Measurements from ENCODE around the gene WDR17.
A peak's percentile ranks its signal among the peaks of the same experiment; 100 is the strongest.
"Not testable (repeated sequence)": the region's sequence is repeated elsewhere in the genome, so short reads cannot be mapped to it uniquely, and the experiment has no call there.

WDR17 gene

GRCh38 chr4:176193126-176193525 lies 127.5 kb downstream of the WDR17 start:
- DNase-seq (ENCODE audit: low spot score): no peak

GRCh38 chr4:176193938-176194337 lies 128.3 kb downstream of the WDR17 start:
- no peak for DNase-seq (ENCODE audit: low spot score)

GRCh38 chr4:176195184-176195978 lies 129.7 kb downstream of the WDR17 start, which contains the start of gene SPATA4:
Gene SPATA4 (minus strand): TSS chr4:176195585. CDS start chr4:176195562, 23 bp downstream.
- peak; percentile 89 for DNase-seq (ENCODE audit: low spot score)

- DNase-seq (ENCODE audit: low spot score): no peak
Measured at GRCh38 chr4:176198316-176198903, 132.8 kb downstream of the WDR17 start.

GRCh38 chr4:176205299-176205698 lies 139.7 kb downstream of the WDR17 start:
- no peak for DNase-seq (ENCODE audit: low spot score)

- no peak for DNase-seq (ENCODE audit: low spot score)
Measured at GRCh38 chr4:176207839-176208238, 142.2 kb downstream of the WDR17 start.

GRCh38 chr4:176209535-176209934 lies 143.9 kb downstream of the WDR17 start:
- no peak for DNase-seq (ENCODE audit: low spot score)

- no peak for DNase-seq (ENCODE audit: low spot score)
Measured at GRCh38 chr4:176210101-176210500, 144.5 kb downstream of the WDR17 start.

- no peak for DNase-seq (ENCODE audit: low spot score)
Measured at GRCh38 chr4:176210579-176211296, 145.1 kb downstream of the WDR17 start.

- DNase-seq (ENCODE audit: low spot score): not testable (repeated sequence)
Measured at GRCh38 chr4:176212351-176212750, 146.7 kb downstream of the WDR17 start.

- no peak for DNase-seq (ENCODE audit: low spot score)
Measured at GRCh38 chr4:176217510-176217909, 151.9 kb downstream of the WDR17 start.

GRCh38 chr4:176222149-176222548 lies 156.5 kb downstream of the WDR17 start:
- DNase-seq (ENCODE audit: low spot score): no peak

GRCh38 chr4:176223561-176223960 lies 157.9 kb downstream of the WDR17 start:
- no peak for DNase-seq (ENCODE audit: low spot score)

GRCh38 chr4:176226736-176227135 lies 161.1 kb downstream of the WDR17 start:
- DNase-seq (ENCODE audit: low spot score): no peak

- DNase-seq (ENCODE audit: low spot score): no peak
Measured at GRCh38 chr4:176229645-176230044, 164.0 kb downstream of the WDR17 start.
